Peyer's patch (tissue), 4 donors: Measurements from ENCODE around the gene KRT12.

ENCODE experiments used
- CTCF ChIP-seq, 6 experiments: fragments of 450-650 bp in 4 of 6; fragments of 200-600 bp in 2 of 6; sonication (generic) in 1 of 6; IDR thresholded peaks; one replicate each; pipeline ENCODE4 v1.5.1; 2017 to 2019; ENCODE audit warnings: antibody characterized with exemption in 6 of 6, mild to moderate bottlenecking in 3 of 6, moderate library complexity in 1 of 6
- POLR2A ChIP-seq, 2 donors: fragments of 450-650 bp; IDR thresholded peaks; one replicate each; pipeline ENCODE4 v1.5.1; 2017; ENCODE audit warnings: antibody characterized with exemption in 2 of 2, mild to moderate bottlenecking in 2 of 2, moderate library complexity in 2 of 2

- TF ChIP-seq POLR2A (IDR thresholded peaks at IDR 0.05) (no peak), CTCF (IDR thresholded peaks at IDR 0.05) (no peak)
Observed at GRCh38 chr17:40852364-40852763, 14.7 kb downstream of the KRT12 start.
